Hematopoietic multipotent progenitor cell treated with erythropoietin and hydrocortisone succinate and interleukin-3 and kit ligand, for 17 days (in vitro differentiated cells): ENCODE measurements around the gene VPS41.
A peak's percentile ranks its signal among the peaks of the same experiment; 100 is the strongest.
"Not testable (repeated sequence)": the region's sequence is repeated elsewhere in the genome, so short reads cannot be mapped to it uniquely, and the experiment has no call there.

ENCODE experiments used
- DNase-seq: peaks from one replicate; pipeline ENCODE4 v3.0.0-alpha.2; 2015; ENCODE audit warnings: low spot score

Gene VPS41

DNA sequence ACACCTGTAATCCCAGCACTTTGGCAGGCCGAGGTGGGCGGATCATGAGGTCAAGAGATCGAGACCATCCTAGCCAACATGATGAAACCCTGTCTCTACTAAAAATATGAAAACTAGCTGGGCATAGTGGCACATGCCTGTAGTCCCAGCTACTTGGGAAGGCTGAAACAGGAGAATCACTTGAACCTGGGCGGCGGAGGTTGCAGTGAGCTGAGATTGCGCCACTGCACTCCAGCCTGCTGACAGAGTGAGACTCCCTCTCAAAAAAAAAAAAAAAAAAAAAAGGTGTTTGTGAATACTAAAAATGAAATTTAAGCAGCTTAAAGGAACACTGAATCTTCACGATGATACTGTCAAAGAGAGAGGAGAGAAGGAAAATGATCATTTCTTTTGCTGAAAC is 54.0 kb downstream of the VPS41 start:
- not testable (repeated sequence) for DNase-seq

DNA sequence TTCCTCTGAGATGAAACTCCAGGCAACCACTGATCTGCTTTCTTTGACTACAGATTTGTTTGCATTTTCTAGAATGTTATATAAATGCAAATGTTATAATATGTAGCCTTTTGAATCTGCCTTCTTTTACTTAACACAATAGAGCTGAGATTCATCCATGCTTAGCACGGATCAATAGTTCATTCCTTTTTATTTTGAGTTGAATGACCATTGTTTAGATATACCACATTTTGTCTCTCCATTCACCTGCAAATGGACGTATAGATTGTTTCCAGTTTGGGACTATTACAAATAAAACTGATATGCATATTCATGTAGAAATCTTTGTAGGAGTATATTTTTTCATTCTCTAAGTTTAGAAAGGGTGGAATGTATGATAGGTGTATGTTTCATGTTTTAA is 57.7 kb downstream of the VPS41 start:
- DNase-seq: no peak

DNA sequence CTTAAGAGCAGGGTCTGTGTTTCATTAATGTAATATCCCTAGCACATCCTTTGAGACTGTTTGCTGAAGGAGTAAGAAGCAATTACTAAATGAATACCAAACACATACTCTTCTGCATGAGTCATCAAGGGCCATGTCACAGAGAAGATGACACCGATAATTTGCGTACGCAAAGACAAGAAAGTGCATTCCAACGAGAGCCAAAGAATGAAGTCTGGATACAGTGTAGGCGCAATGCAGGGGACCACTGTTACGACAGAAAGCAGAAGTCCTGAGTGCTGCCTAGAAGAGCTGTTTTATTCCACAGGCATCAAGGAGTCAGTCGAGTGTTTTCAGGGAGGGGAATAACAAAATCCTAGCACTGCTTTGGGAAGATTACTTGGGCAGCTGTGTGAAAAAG is 62.7 kb downstream of the VPS41 start:
- no peak for DNase-seq

DNA sequence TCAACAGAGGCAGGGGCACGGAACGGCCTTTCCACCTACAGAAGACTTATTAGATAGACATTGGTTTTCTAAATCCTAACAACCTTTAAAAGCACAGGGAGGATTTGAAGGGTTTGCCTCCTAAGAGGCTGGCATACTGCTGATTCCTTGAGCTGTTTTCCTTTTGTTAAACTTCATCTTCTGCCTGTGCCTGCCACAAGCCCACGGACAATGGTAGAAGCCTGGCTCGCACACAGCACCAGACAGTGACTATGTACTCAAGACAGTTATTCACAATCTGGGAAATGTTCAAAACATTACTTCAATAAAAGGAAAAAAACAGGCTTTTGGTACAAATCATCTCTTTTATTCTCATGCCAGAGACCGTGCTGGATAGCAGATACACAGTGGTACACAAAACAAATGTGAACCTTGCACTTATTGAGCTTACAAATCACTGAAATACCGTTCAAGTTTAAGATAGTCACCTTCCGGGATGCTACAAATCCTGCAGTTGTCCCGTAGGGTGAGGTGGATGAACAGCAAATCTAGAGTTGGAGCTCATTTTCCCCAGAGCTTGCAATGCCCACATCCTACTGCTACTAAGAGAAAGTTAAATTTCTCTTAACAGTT is 63.9 kb downstream of the VPS41 start:
- DNase-seq: no peak

DNA sequence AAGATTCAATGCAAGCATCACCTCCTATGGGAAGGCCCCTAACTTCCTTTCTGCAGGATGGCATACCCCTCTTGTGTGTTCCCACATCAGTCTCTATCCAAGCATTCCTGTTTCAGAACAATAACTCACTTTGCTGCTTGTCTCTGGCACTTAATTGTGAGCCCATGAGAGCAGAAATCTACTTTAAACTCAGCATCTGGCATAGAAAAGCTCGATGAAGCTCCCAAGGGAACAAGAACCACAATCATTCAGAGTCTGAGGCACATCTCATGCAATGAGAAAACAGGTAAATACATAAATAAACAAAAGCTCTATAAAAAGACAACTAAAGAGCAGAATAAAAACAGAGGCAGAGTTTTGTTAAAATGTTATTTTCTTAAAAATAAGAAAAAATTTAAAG is 66.2 kb downstream of the VPS41 start:
- no peak for DNase-seq

DNA sequence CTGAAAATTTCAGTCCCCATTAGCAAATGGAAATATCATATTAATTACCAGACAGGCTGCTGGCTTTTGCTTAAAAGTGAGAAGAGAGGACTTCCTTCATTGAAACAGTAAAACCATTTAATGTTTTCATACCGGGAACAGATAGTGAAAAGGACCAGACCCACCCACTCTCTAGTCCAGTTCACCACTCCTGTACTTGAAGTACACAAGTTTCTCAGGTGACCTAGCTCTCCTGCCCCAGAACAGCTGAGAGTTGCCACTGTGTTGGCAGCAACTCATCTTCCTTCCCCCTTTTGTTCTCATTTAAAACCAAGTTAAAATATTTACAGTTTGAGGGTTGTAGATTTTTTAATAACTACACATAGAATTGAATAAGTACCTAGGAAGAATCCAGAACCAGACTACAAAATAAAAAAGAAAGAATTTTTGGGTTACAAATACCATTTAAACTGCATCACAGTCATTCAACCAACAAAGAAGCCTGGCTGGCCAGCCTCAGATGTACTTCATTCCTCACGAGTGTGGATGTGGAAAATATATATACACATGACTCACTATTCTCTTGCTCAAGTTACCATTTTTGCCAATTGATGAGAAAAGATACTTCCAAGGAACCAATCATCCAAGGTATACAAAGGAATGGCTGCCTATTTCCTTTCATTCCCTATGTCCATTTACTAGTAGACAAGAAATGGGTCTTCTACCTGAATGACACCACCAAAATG is 68.1 kb downstream of the VPS41 start:
- no peak for DNase-seq

DNA sequence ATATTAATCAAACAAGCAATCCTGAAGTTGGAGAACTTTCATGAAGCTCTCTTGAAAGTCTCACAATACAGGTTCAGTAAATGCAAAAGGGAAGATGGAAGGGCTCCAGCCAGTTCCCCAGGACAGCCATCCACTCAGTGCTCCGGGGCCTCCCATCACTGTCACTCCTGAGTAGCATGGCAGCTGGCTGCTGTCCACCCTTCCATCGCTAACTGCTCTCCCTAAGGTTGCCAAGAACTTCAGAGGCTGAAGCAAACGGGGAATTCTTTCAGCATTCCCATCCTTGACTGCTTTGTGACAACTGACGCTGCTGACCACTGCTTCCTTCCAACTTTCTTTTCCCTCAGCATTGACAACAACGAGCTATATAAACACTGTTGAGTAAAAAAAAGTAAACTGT is 69.1 kb downstream of the VPS41 start:
- no peak for DNase-seq

DNA sequence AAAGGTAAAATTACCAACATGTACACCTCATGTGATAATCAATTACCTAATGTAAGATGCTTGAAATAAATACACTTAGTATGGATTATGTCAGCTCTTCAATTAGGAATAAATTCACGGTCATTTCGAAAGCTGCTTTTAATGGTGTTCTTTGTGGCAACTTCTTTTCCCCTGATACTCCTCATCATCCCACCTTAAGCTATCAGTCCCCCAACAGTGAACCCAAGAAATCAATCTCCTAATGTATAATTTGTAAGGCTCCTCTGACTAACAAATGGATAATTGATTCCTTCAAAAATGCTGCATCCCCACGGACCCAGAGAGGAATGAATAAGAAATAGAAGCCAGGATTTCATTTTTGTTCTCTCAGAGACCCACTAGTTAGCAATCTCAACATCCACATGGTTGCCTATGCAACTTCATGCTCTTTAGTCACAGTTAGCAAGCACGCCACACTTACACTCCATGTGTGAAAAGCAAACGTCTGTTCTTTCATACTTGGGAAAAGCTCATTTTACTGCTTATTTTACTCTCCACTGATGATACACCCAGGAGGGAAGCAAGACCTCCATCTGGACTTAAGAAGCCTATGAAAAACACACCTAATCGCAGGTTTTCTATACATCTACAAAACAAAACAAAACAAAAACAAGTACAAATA is 70.1 kb downstream of the VPS41 start:
- no peak for DNase-seq

DNA sequence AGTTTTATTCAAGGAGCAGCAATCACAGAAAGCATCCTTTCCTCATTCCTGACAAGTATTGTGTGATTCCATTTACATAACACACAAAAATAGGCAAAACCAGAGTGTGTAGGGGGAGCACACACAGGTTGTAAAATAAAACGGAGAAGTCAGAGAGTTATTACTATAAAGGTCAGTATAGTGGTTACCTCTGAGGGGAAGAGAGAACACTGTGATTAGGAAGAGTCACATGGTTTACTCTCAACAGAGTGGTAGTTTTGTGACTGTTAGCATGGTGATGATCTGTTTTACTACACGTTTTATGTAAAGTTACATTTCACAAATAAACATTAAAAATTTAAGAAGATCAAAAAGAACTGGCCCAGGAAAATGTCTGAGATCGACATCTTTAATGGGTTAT is 74.6 kb downstream of the VPS41 start:
- no peak for DNase-seq

DNA sequence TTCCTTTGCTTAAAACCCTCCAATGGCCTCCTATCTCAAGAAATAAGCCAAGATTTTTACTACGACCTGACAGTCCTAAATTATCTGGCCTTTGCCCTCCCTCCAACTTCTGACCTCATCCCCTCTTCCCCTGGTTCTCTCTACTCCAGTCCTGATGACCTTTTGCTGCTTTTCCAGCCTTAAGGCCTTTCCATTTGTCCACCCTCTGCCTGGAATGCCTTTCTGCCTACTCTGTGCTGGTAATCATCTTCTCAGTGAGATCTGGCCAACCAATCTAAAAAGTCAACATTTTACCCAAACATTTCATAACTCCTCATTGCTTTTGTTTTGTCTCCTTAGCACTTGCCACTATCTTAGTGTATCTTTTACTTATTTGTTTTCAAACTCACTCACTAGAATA is 75.7 kb downstream of the VPS41 start:
- DNase-seq: no peak

DNA sequence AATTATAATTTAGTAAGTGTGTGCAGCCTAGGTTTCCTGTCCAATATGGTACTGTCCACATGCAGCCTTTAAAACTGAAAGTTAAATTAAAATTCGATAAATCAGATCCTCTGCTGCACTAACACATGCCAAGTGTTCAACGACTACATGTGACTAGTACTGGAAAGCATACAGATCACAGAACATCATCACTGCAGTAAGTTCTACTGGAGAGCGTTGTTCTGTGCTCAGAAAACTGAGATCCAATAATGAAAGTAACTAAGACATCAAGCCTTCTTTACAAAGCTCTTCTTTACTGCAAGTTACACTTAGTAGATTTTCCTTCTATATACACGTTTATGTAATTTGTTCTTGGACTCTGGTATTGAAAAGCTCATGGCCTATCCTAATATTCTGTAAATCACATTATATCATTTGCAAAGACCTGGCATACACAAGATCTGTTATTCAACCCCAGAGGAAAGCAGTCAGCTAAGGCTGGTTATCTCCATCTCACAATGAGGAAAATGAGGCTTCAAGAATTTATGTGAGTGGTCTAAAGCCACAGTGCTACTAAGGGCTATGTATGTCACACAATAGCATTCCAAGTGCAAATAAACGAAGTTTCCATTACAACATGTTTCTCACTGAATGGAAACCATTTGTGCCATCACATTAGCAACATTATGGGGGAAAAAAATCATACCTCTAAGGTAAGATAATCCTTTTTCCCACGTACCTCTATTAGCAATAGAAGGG is 77.6 kb downstream of the VPS41 start:
- DNase-seq: no peak

DNA sequence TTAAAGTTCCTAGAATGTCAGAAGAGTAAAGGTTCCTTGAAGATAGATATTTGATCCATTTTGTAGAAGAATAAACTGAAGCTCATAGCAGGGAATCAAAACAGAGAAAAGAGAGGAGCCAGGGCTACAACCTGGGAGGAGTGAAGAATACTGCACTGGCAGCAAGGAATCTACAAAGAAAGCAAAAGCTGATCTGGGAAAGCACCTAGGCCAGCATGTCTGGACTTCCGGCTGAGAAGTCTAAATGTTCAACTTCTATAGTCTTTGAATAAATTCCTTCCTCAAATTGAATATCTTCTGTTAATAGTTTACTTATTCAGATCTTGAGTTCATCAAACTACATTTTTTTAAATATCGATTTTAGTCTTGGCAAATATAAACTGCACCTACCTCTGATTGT is 78.2 kb downstream of the VPS41 start:
- DNase-seq: no peak

DNA sequence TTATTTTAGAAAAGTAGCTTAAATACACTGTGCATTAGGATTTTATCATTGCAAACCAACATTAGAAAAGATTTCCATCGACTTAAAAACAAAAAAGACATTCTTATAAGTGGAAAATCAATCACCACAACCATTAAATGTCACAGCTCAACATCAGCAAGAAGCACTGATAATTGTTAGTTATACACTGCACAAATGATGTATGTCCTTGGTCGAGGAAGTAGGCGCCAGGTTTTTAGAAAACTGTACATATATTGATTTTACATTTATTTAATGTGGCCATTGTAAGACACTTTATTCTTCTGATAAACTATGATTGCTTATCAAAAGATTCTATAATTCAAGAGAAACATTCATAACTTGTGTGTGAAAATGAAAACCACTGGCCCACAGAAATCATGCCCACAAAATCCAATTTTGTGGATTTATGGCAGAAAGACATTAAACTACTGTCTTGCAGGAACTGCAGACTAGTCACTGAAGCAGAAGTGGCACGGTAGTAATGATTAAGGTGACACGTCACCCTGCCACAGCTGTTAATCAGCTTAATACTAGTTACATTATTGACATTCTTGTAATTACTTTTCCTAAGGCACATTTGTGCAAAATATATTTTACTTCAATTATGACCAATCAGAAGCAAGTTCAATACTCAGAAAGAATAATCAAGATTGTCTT is 79.4 kb downstream of the VPS41 start:
- no peak for DNase-seq

DNA sequence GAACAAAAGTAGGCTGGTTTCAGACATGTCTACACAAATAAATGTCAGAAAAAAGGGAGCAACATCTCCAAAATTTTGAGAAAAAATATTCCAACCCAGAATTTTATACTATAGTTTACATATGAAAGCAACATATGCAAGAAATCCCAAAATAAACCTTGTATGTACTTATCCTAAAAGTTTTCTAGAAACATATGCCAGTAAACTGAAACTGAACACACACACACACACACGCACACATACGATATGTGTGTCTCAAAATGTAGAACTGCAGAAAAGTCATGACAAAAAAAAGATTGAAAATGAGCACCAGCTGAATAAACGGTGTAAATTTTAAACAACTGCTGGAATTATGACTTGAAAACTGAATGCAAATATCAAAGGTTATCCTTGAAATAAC is 81.0 kb downstream of the VPS41 start:
- no peak for DNase-seq

DNA sequence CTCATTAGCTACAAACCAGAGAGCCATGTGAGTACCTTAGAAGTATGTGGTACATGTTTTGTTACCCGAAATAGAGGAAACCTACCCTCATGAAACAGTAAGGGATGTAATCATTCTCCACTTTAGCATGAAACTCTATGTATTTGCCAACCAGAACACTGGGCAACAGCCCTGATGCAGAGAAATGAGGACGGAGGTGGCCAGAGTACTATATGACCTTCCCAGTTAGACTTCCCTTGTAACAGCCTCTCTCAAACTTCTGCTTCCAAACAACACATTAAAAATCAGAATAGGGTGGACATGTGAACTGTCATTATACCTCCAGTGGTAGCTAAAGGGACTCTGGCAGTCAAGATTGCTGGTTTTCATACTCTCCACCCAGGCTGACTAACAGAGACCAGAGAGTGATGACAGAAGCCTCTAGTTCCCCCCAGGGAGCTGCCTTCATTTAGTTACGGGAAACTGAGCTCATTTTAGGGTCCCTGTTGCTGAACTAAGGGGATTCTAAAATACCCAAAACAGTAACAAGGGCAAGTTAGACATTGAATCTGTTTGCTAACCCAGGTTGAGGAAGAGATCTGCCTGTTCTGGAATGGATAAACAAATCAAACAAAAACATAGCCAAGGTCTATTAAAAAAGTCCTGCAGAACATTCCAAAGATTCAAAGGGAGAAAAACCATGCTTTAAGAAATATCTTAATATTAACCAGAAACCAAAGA is 83.1 kb downstream of the VPS41 start:
- no peak for DNase-seq

DNA sequence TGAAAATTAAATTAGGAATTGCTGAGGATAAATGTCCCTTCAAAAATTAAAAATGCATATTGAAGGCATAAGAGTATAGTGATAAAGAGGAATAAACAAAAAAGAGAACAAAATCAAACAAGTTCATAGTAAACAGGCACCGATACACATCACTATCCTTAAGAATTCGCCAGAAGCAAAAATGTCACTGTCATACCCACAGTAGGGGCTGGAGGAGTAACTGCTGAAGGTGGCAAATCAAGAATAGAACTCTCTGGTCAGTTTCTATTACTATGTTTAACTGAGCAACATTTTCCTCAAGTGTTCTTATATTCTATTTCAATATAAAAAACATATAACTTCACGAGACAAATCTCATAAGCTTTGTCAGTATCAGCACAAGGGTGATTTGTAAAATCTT is 84.0 kb downstream of the VPS41 start:
- no peak for DNase-seq

DNA sequence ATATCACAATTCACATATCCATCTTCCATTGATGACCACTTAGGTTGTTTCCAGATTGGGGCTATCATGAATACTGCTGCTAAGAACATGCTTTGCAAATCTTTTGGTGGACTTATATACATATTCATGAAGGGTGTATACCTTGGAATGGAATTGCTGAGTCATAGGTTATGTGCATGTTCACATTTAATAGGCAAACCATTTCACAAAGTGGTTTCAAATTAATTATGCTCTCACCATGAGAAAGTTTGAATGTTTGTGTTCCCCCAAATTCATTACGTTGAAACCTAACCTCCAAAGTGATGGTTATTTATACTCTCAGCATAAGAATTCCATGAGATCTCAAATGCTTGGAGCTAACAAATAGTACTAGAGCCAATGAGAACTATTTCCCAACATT is 86.4 kb downstream of the VPS41 start:
- DNase-seq: peak; percentile 56

DNA sequence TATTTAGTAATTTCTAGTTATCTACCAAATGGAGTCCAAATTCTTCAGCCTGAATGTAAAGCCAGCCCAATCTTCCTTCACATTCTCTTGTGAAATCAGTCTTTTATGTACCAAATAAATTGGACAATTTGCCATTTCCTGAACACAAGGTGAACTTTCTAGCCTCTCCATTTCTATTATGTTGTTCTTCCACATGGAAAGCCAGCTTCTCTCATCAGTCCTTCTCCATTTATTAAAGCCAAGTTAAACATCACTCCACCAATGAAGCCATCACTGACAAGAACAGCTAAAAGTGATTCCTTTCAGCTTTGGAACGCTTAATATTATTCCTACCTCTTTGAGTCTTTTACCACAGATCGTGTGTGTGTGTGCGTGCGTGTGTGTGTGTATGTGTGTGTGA is 88.4 kb downstream of the VPS41 start:
- no peak for DNase-seq

DNA sequence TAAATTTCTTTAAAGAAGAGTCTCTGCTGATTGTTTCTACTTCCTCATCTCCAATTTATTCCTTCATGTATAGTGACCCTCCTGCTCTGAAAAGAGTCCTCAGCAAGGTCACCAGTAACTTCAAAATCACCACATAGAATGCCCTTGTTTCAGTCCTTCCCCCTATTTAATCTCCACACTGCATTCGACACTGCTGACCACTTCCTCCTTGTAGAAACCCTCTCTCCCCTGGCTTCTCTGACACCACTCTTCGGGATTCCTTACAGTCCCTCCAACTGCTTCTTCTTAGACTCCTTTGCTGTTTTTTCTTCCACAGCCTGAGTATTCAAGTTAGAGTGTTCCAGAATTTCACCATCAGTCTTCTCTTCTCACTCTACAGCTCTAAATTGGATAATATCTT is 89.5 kb downstream of the VPS41 start:
- DNase-seq: no peak

DNA sequence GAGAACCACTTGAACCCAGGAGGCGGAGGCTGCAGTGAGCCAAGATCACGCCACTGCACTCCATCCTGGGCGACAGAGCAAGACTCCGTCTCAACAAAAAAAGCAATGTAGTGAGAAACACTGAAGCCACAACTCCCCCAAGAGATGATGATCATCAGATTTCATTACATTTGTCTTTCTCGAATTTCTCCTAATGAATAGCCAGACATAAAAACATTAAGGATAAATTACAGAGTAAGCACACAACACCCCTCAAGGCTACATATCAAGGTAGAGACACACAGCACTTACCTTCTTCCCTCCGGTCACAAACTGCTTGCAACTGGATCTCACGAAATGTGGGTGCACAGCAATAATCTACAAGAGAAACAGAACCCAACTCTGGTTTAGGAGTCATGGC is 91.5 kb downstream of the VPS41 start:
- DNase-seq: no peak

DNA sequence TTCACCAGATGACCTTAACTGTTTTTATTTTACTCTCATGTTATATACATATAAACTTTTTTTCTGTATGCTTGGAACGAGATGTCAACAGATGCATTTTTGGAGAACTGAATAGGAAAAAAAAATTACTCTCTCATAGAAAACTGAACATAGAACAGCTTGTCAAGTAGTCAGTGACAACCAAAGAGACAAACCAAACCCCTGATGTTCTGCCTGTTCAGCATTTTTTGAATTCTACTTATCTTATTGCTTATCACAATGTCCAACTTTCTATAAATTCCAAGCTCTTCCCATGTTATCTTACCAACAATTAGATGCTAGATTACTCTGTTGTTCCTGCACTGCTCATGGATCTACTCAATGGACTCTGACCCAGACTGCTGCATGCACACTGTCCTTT is 95.2 kb downstream of the VPS41 start:
- no peak for DNase-seq

DNA sequence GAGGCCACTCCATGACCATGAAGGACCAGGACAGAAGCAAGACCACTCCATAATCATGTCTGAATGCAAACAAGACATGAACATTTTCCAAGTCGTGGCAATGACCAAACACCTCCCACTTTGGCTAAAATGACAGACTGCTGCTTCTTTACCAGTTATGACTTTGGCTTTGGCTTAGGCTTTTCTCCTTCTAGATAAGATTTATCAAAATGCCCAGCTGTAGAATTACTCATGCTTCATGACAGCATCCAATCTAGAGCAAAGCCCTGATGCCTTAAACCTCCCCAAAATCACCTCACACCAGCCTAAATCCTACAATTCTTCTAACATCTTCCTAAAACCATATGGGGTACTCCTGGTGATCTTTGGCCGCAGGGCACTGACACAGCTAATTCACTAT is 102.1 kb downstream of the VPS41 start:
- DNase-seq: peak; percentile 62
